DMS 273 (cell line): ENCODE results near the gene APOL1.
"Not testable (repeated sequence)": the region's sequence is repeated elsewhere in the genome, so short reads cannot be mapped to it uniquely, and the experiment has no call there.

Source experiments
- DNase-seq: peaks from one replicate; lab custom pipeline; 2025; ENCODE audit not compliant: unreplicated experiment; lab: John Stamatoyannopoulos, UW

APOL1 gene

GRCh38 chr22:36224245-36224644 lies 28.7 kb upstream of the APOL1 start:
- DNase-seq: no peak

- no peak for DNase-seq
Observed at GRCh38 chr22:36225333-36225922, 27.5 kb upstream of the APOL1 start.

- no peak for DNase-seq
Observed at GRCh38 chr22:36226189-36226588, 26.7 kb upstream of the APOL1 start.

GRCh38 chr22:36227396-36227795 lies 25.5 kb upstream of the APOL1 start:
- no peak for DNase-seq

- no peak for DNase-seq
Observed at GRCh38 chr22:36227806-36228205, 25.1 kb upstream of the APOL1 start.

GRCh38 chr22:36228369-36228768 lies 24.6 kb upstream of the APOL1 start:
- DNase-seq: not testable (repeated sequence)

- no peak for DNase-seq
Observed at GRCh38 chr22:36228944-36229343, 24.0 kb upstream of the APOL1 start.

GRCh38 chr22:36229649-36230048 lies 23.3 kb upstream of the APOL1 start:
- DNase-seq: not testable (repeated sequence)

GRCh38 chr22:36231051-36231450 lies 21.9 kb upstream of the APOL1 start:
- not testable (repeated sequence) for DNase-seq

- no peak for DNase-seq
Observed at GRCh38 chr22:36232715-36233401, 20.1 kb upstream of the APOL1 start.

GRCh38 chr22:36233796-36234195 lies 19.1 kb upstream of the APOL1 start:
- no peak for DNase-seq

- no peak for DNase-seq
Observed at GRCh38 chr22:36234213-36234612, 18.7 kb upstream of the APOL1 start.

GRCh38 chr22:36234919-36235318 lies 18.0 kb upstream of the APOL1 start:
- DNase-seq: peak; percentile 12

- no peak for DNase-seq
Observed at GRCh38 chr22:36235585-36235984, 17.3 kb upstream of the APOL1 start.

GRCh38 chr22:36236388-36237319 lies 16.3 kb upstream of the APOL1 start:
- DNase-seq: no peak

GRCh38 chr22:36237462-36238372 lies 15.2 kb upstream of the APOL1 start:
- DNase-seq: peak; percentile 10

- DNase-seq: peak; percentile 37
Observed at GRCh38 chr22:36238373-36239149, 14.4 kb upstream of the APOL1 start.

GRCh38 chr22:36239150-36239400 lies 13.9 kb upstream of the APOL1 start:
- no peak for DNase-seq

GRCh38 chr22:36239401-36240171 lies 13.3 kb upstream of the APOL1 start, which contains the start of gene APOL2:
APOL2 (minus strand) TSS chr22:36239527; CDS start chr22:36233162, 6,365 bp downstream.
- DNase-seq: peak; percentile 90
